Hepatocyte (in vitro differentiated cells): ENCODE measurements around the gene FAM53B. TPM values are rescaled to one million over a fixed set of nuclear protein-coding genes. Genes with fewer than 3 reads are reported as not detected.

ENCODE experiments used
- DNase-seq: peaks from one replicate; pipeline ENCODE4 v3.0.0-alpha.2; 2016; ENCODE audit warnings: low spot score
- H2AFZ ChIP-seq: fragments of 200-600 bp; sonication (generic); 2 replicates; pipeline ENCODE4 v1.6.0; 2016; ENCODE audit warnings: antibody characterized with exemption, mild to moderate bottlenecking
- H3K27ac ChIP-seq: fragments of 200-600 bp; sonication (generic); 2 replicates; pipeline ENCODE4 v1.5.1; 2016; ENCODE audit warnings: mild to moderate bottlenecking
- H3K27me3 ChIP-seq: fragments of 200-600 bp; sonication (generic); 2 replicates; pipeline ENCODE4 v1.6.1; 2016
- H3K36me3 ChIP-seq: fragments of 200-600 bp; sonication (generic); replicated peaks from 2 replicates; pipeline ENCODE4 v1.5.1; 2016; ENCODE audit warnings: low read depth; ENCODE audit not compliant: insufficient read depth
- H3K4me1 ChIP-seq: fragments of 200-600 bp; sonication (generic); 2 replicates; pipeline ENCODE4 v1.5.1; 2016; ENCODE audit warnings: mild to moderate bottlenecking, moderate library complexity; ENCODE audit not compliant: insufficient read depth
- H3K4me2 ChIP-seq: fragments of 200-600 bp; sonication (generic); 2 replicates; pipeline ENCODE4 v1.6.0; 2016
- H3K4me3 ChIP-seq: fragments of 200-600 bp; sonication (generic); 2 replicates; pipeline ENCODE4 v1.5.1; 2016; ENCODE audit warnings: mild to moderate bottlenecking
- H3K79me2 ChIP-seq: fragments of 200-600 bp; sonication (generic); 2 replicates; pipeline ENCODE4 v1.6.0; 2017; ENCODE audit warnings: mild to moderate bottlenecking
- H3K9me2 ChIP-seq: fragments of 200-600 bp; sonication (generic); replicated peaks from 2 replicates; pipeline ENCODE4 v1.6.0; 2017; ENCODE audit warnings: mild to moderate bottlenecking; ENCODE audit not compliant: insufficient read depth
- H3K9me3 ChIP-seq: fragments of 200-600 bp; sonication (generic); 2 replicates; pipeline ENCODE4 v1.5.1; 2016; ENCODE audit warnings: low read depth, mild to moderate bottlenecking
- H4K20me1 ChIP-seq: fragments of 200-600 bp; sonication (generic); 2 replicates; pipeline ENCODE4 v1.6.0; 2016; ENCODE audit warnings: mild to moderate bottlenecking; ENCODE audit not compliant: insufficient read depth, poor library complexity, severe bottlenecking
- CTCF ChIP-seq: fragments of 200-600 bp; sonication (generic); IDR thresholded peaks from 2 replicates; pipeline ENCODE4 v1.5.1; 2016; ENCODE audit warnings: antibody characterized with exemption, mild to moderate bottlenecking; ENCODE audit not compliant: poor library complexity
- EZH2 ChIP-seq: fragments of 200-600 bp; sonication (generic); IDR thresholded peaks from 2 replicates; pipeline ENCODE4 v1.6.1; 2016; ENCODE audit warnings: antibody characterized with exemption, mild to moderate bottlenecking, borderline replicate concordance
- EZH2phosphoT487 ChIP-seq: fragments of 200-600 bp; sonication (generic); IDR thresholded peaks from one replicate; pipeline ENCODE4 v1.6.1; 2018; ENCODE audit warnings: antibody characterized with exemption, mild to moderate bottlenecking, low read depth, moderate library complexity; ENCODE audit not compliant: unreplicated experiment, severe bottlenecking
- WGBS: methylation state at CpG from one replicate; pipeline ENCODE4 v1.1.6; 2016; ENCODE audit warnings: low lambda C conversion rate; ENCODE audit errors: missing lambda C conversion rate; 5-methylcytosine and 5-hydroxymethylcytosine counted together
- polyA plus RNA-seq: library from polyadenylated mRNA; unstranded; fragments of >200 nt; fragmentation: Nextera tagmentation; extraction: Ambion mirVana; gene quantifications from 2 replicates; pipeline ENCODE4 v1.2.1, GENCODE V29; 2016
- total RNA-seq: library from RNA; depleted of rRNA; stranded (reverse); fragments of >200 nt; gene quantifications from 2 replicates; pipeline ENCODE4 v1.2.3, GENCODE V29; 2014

The FAM53B gene
- total and polyA plus RNA-seq, 2 experiments from 2014 or later = 10.3 to 23.6 TPM

DNA sequence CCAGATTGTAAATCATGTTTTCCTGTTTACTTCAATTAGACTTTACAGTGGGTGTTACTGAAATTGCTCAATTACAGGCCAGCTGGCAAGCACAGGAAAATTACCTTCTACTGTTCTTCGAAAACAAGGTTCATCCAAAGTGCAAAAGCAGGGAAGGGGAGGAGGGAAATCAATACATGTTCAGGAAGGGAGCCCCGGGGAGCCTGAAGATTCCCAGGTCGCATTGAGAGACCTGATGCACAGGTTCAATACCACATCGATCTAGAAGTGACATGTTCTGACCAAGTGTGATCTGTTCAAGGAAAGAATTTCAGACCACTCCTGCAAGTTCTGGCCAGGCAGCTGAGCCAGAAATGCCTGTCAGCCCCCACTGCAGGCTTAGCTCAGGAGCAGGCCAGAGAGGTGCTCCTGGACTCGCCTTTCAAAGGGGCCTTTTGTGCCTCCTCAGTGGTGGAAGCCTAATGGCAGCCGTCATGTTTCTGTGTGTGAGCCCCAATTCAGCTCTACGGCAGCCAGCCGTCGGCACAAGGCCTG, 35.9 kb downstream of the FAM53B start:
- Histone ChIP-seq H3K9me2 (no peaks in the 10 kb centered on the region), H4K20me1 (peaks cover 23% of the 10 kb centered on the region), H2AFZ (no peak overlapping the region), H3K27me3 (no peaks in the 10 kb centered on the region), H3K4me2 (peak overlapping the region; percentile 44), H3K4me1 (peaks cover 27% of the 10 kb centered on the region), H3K4me3 (no peak overlapping the region), H3K36me3 (no peaks in the 10 kb centered on the region), H3K27ac (peak overlapping the region; percentile 35), H3K9me3 (no peaks in the 10 kb centered on the region), H3K79me2 (peaks cover 76% of the 10 kb centered on the region)
- DNase-seq = no peak
- TF ChIP-seq CTCF = no peak
- no peak for TF ChIP-seq EZH2phosphoT487
- TF ChIP-seq EZH2 = no peak
- WGBS = 43% methylated on average over 9 of the region's 9 CpGs

DNA sequence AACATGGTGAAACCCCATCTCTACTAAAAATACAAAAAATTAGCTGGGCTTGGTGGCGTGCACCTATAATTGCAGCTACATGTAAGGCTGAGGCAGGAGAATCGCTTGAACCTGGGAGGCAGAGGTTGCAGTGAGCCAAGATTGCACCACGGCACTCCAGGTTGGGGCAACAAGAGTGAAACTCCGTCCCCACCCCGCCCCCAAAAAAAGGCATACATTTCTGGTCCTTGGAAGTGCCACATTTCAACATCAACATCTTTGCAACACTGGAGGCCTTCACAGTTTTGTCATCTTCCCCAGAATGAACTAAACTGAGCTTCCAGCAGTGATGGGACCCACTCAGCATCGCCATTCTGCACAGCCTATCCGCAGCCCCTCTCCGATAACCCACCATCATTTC, 36.6 kb downstream of the FAM53B start:
- Histone ChIP-seq H3K36me3 (no peaks in the 10 kb centered on the region), H3K9me3 (no peaks in the 10 kb centered on the region), H2AFZ (no peak overlapping the region), H3K27ac (peak overlapping the region; percentile 35), H3K4me2 (peak overlapping the region; percentile 44), H3K79me2 (peaks cover 69% of the 10 kb centered on the region), H3K27me3 (no peaks in the 10 kb centered on the region), H3K9me2 (no peaks in the 10 kb centered on the region), H4K20me1 (peaks cover 22% of the 10 kb centered on the region), H3K4me3 (no peak overlapping the region), H3K4me1 (peaks cover 30% of the 10 kb centered on the region)
- TF ChIP-seq EZH2phosphoT487 = no peak
- no peak for TF ChIP-seq CTCF
- no peak for TF ChIP-seq EZH2
- 95% methylated on average over 8 of the region's 8 CpGs for WGBS
- DNase-seq = no peak

DNA sequence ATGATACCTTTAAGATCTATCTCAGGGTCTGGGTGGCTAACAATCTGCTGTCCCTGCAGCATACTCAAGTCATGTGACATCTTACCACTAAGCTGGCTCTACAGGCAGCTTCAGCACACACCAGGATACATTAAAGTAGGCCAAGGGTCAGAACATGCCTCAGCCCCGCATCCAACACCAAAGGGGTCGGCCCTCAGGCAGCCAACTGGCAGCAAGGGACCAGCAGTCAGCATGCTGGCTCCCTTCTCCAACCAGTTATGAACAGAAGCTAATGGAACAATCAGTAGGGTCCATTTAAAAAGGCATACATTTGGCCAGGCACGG, 37.1 kb downstream of the FAM53B start:
- Histone ChIP-seq H3K36me3 (no peaks in the 10 kb centered on the region), H3K79me2 (peaks cover 66% of the 10 kb centered on the region), H2AFZ (no peak overlapping the region), H4K20me1 (peaks cover 22% of the 10 kb centered on the region), H3K27ac (no peak overlapping the region), H3K4me1 (peaks cover 34% of the 10 kb centered on the region), H3K4me3 (no peak overlapping the region), H3K9me3 (no peaks in the 10 kb centered on the region), H3K27me3 (no peaks in the 10 kb centered on the region), H3K9me2 (no peaks in the 10 kb centered on the region), H3K4me2 (no peak overlapping the region)
- WGBS = 77% methylated on average over 3 of the region's 3 CpGs
- no peak for DNase-seq
- no peak for TF ChIP-seq EZH2phosphoT487
- no peak for TF ChIP-seq CTCF
- no peak for TF ChIP-seq EZH2
